ENCODE results near the gene FAM83D. TPM values are rescaled to one million over a fixed set of nuclear protein-coding genes. Genes with fewer than 3 reads are reported as not detected.

FAM83D gene
- total RNA-seq, 1 experiment from 2014 or later = 64.4 TPM

- DNase-seq (ENCODE audit: low read depth) = no peak
Observed at GRCh38 chr20:38895098-38895949, 30.9 kb upstream of the FAM83D start.

GRCh38 chr20:38896009-38896594 lies 30.1 kb upstream of the FAM83D start:
- no peak for DNase-seq (ENCODE audit: low read depth)

GRCh38 chr20:38897267-38897666 lies 28.9 kb upstream of the FAM83D start:
- DNase-seq (ENCODE audit: low read depth) = no peak

GRCh38 chr20:38900606-38901005 lies 25.6 kb upstream of the FAM83D start:
- no peak for DNase-seq (ENCODE audit: low read depth)

GRCh38 chr20:38902601-38903000 lies 23.6 kb upstream of the FAM83D start:
- no peak for DNase-seq (ENCODE audit: low read depth)

GRCh38 chr20:38903335-38903734 lies 22.9 kb upstream of the FAM83D start:
- DNase-seq (ENCODE audit: low read depth) = no peak

GRCh38 chr20:38905375-38905774 lies 20.8 kb upstream of the FAM83D start:
- DNase-seq (ENCODE audit: low read depth) = no peak

GRCh38 chr20:38907918-38908677 lies 18.1 kb upstream of the FAM83D start:
- no peak for DNase-seq (ENCODE audit: low read depth)

- no peak for DNase-seq (ENCODE audit: low read depth)
Observed at GRCh38 chr20:38915355-38915754, 10.9 kb upstream of the FAM83D start.

- no peak for DNase-seq (ENCODE audit: low read depth)
Observed at GRCh38 chr20:38917657-38918056, 8.6 kb upstream of the FAM83D start.

GRCh38 chr20:38918172-38918571 lies 8.0 kb upstream of the FAM83D start:
- DNase-seq (ENCODE audit: low read depth) = no peak

- DNase-seq (ENCODE audit: low read depth) = no peak
Observed at GRCh38 chr20:38919683-38920082, 6.5 kb upstream of the FAM83D start.

GRCh38 chr20:38920411-38920810 lies 5.8 kb upstream of the FAM83D start:
- no peak for DNase-seq (ENCODE audit: low read depth)

- DNase-seq (ENCODE audit: low read depth) = no peak
Observed at GRCh38 chr20:38920851-38921250, 5.4 kb upstream of the FAM83D start.

GRCh38 chr20:38924718-38925117 lies 1.5 kb upstream of the FAM83D start:
- DNase-seq (ENCODE audit: low read depth) = no peak

GRCh38 chr20:38926934-38927616 lies 858 bp downstream of the FAM83D start:
- no peak for DNase-seq (ENCODE audit: low read depth)

- no peak for DNase-seq (ENCODE audit: low read depth)
Observed at GRCh38 chr20:38927902-38928578, 1.8 kb downstream of the FAM83D start.

- DNase-seq (ENCODE audit: low read depth) = no peak
Observed at GRCh38 chr20:38930242-38930569, 4.0 kb downstream of the FAM83D start.

GRCh38 chr20:38931984-38932383 lies 5.8 kb downstream of the FAM83D start:
- DNase-seq (ENCODE audit: low read depth) = no peak

- peak; percentile 48 for DNase-seq (ENCODE audit: low read depth)
Observed at GRCh38 chr20:38932457-38933120, 6.4 kb downstream of the FAM83D start.

GRCh38 chr20:38934530-38934929 lies 8.3 kb downstream of the FAM83D start:
- no peak for DNase-seq (ENCODE audit: low read depth)

Data from LHCN-M2 (cell line).